Hepatic stellate cell (primary cell): ENCODE data around the gene RSPH3.
"Not testable (repeated sequence)": the region's sequence is repeated elsewhere in the genome, so short reads cannot be mapped to it uniquely, and the experiment has no call there.

Source experiments
- DNase-seq: peaks from one replicate; pipeline ENCODE4 v3.0.0; 2011; ENCODE audit warnings: low spot score

RSPH3 gene

DNA sequence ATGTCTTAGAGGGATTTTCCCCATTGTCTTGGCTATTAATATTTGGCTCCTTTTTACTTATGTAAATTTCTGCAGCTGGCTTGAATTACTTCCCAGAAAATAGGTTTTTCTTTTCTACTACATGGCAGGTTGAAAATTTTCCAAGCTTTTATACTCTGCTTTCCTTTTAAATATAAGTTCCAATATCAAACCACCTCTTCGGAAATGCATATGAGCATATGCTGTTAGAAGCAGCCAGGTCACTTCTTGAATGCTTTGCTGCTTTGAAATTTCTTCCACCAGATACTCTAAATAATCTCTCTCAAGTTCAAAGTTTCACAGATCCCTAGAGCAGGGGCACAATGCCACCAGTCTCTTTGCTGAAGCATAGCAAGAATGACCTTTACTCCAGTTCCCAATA is 25.2 kb upstream of the RSPH3 start:
- not testable (repeated sequence) for DNase-seq

DNA sequence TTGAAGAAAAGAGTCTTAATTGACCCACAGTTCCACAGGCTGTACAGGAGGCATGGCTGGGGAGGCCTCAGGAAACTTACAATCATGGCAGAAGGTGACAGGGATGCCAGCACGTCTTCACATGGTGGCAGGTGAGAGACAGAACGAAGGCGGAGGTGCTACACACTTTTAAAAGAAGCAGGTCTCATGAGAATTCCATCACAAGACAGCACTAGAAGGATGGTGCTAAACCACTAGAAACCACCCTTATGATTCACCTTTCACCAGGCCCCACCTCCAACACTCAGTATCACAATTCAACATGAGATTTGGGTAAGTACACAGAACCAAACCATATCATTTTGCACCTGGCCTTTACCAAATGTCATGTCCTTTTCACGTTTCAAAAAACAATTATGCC is 23.9 kb upstream of the RSPH3 start:
- DNase-seq, result no peak

DNA sequence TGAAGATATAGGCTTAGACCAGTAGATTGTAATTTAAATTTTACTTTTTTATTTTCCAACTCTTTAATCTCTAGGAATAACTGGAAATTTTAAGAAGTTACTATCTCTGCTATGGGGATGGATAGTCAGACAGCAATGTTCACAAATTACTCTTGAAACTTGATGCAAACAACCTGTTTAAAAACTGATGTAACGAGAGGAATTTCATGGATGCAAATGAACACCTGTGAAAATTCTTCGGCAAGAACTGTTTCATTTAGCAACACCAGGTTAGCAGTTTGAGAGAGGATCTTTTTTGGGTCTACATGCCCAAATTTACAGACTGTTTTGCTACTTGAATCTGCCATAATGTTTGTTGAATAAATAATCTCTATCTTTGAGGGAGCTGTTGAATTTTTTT is 20.0 kb upstream of the RSPH3 start:
- no peak for DNase-seq

DNA sequence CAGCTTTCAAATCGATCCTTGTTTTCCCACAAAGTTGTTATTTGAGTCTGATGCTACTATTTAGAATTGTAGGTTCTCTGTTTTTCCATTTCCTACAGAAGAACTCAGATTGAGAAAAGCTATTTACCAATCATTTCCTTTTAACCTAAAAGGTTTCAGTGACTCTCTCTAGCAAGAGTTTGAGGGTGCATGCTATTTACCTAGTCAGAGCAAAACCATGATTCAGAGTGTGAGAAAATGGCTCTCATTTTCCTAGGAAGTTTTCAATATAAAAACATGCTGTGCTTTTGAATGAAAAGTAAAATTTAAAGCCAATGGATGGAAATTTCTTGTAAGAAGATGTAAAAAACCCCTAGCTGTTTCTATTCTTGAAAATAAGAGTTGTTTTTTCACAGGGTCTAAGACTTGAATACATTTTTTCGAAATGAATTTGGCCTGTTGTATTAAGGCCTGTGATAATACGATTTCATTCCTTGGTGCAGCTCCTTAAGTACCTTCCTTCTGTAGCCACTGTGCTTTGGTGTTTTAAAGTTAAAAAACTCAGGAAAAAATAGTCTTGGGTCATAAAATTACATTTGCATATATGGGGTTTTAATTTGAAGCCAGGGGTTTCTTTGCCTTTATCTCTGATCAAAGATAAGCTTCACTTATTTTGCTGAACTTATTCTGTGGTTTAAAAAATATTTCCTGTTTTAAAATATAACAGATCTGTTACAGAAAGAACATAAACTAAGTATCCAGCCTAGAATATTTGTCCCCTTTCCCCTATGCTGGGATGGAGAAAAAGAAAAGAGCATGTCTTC is 18.0 kb upstream of the RSPH3 start:
- no peak for DNase-seq

DNA sequence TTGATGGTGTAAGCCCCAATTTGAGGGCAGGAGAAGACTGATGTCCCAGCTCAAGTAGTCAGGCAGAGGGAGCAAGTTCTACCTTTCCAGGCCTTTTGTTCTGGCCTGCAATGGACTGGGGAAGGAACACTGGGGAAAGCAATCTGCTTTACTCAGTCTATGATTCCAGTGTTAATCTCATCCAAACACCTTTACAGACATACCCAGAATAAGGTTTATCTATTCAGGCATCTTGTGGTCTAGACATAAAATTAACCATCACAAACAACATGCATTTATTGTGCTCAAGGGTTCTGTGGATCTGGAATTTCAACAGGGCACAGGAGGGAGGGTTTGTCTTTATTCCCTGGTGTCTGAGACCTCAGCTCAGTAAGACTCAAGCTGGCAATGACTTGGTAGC is 14.4 kb upstream of the RSPH3 start:
- DNase-seq, result no peak

GRCh38 chr6:159013229-159013628 is 13.2 kb upstream of the RSPH3 start:
- DNase-seq, result no peak

GRCh38 chr6:159012201-159012600 is 12.2 kb upstream of the RSPH3 start:
- peak; percentile 11 for DNase-seq

DNA sequence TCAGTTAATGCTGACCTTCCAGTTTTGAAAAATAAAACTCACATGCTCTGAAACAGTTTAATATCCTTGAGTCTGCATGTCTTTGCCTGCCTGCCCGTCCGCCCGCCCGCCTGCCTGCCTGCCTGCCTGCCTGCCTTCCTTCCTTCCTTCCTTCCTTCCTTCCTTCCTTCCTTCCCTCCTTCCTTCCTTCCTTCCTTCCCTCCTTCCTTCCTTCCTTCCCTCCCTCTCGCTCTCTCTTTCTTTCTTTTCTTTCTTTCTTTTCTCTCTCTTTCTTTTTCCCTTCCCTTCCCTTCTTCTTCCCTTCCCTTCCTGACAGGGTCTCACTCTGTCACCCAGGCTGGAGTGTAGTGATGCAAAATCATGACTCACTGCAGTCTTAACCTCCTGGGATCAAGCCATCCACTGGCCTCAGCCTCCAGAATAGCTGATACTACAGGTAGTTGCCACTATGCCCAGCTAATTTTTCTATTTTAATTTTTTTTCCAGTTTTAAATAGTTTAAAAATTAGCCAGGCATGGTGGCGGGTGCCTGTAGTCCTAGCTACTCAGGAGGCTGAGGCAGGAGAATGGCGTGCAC is 10.1 kb upstream of the RSPH3 start:
- DNase-seq, result not testable (repeated sequence)

DNA sequence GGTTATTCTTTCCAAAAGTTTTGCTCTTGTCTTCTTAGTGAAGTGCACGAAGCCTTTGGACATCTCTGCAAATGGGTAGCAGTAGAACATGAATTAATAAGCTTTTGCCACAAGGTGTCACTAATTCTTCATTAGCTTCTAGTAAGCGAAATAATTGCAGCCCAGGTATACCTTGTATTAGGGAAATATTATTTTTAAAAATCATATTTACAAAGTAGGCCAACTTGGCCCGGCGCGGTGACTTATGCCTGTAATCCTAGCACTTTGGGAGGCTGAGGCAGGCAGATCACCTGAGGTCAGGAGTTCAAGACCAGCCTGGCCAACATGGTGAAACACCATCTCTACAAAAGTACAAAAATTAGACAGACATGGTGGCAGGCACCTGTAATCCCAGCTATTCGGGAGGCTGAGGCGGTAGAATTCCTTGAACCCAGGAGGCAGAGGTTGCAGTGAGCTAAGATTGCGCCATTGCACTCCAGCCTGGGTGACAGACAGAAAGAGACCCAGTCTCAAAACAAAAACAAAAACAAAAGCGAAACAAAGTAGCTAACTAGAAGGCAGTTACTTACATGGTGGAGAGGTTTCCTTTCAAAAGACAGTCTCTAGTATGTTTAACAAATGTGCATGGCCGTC is 8.8 kb upstream of the RSPH3 start:
- peak; percentile 20 for DNase-seq

GRCh38 chr6:159007510-159007909 is 7.5 kb upstream of the RSPH3 start:
- no peak for DNase-seq

DNA sequence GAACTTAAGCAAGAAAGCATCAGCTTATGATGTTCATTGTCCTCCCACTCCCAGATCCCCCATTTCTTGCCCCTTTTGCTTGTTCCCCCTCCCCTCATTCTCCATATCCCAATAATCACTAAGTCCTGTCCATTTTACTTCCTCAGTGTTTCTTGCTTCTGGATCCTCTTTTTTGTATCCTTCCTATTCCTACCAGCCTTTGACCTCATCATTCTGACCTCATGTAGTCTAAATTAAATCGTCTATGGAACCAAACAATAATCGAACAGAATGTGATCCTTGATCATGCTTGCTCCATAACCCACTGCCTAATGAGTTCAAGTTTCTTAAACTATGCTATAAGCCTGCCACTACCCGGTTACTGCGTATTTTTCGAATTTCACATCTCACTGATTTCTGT is 5.4 kb upstream of the RSPH3 start:
- DNase-seq, result no peak

- DNase-seq, result no peak
Measured at GRCh38 chr6:159004592-159004991, 4.6 kb upstream of the RSPH3 start.

- DNase-seq, result no peak
Measured at GRCh38 chr6:159002432-159003155, 2.6 kb upstream of the RSPH3 start.

GRCh38 chr6:158999154-158999665 is 792 bp downstream of the RSPH3 start:
- no peak for DNase-seq

- no peak for DNase-seq
Measured at GRCh38 chr6:158996856-158997255, 3.1 kb downstream of the RSPH3 start.

- no peak for DNase-seq
Measured at GRCh38 chr6:158993639-158994038, 6.4 kb downstream of the RSPH3 start.

- no peak for DNase-seq
Measured at GRCh38 chr6:158991017-158991723, 8.8 kb downstream of the RSPH3 start.

GRCh38 chr6:158989711-158990110 is 10.3 kb downstream of the RSPH3 start:
- not testable (repeated sequence) for DNase-seq

- no peak for DNase-seq
Measured at GRCh38 chr6:158988477-158988876, 11.5 kb downstream of the RSPH3 start.

DNA sequence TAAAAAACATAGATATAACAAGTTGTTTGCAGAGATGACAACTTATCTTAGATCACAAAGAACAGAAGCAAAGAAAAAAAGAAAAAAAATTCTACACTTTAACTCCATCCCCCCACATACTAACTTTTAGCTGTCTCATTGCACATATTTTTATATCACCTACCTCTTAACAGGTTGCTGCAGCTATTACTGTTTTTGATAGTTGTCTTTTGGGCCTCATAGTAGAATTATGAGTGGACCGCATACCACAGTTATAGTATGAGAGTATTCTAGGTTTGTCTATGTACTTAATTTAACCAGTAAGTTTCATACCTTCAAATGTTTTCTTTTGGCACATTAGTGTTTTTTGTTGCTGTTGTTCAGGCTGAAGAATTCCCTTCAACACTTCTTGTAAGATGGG is 12.3 kb downstream of the RSPH3 start:
- DNase-seq, result no peak

DNA sequence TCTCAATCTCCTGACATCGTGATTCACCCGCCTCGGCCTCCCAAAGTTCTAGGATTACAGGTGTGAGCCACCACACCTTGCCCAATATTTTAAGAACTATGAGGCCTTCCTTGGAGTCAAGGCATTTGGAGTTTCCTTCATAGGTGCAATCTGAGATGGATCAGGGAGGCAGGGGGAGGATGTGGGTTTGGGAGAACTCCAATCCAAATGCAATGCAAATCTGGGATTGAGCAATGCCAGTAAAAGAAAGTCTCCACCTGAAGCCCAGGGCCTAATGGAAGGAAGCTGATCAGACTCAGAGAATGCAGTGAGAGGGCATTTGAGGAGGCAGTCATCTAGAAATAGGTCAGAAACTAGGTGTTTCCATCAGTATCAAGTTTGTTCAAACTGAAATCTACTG is 21.2 kb downstream of the RSPH3 start:
- no peak for DNase-seq

DNA sequence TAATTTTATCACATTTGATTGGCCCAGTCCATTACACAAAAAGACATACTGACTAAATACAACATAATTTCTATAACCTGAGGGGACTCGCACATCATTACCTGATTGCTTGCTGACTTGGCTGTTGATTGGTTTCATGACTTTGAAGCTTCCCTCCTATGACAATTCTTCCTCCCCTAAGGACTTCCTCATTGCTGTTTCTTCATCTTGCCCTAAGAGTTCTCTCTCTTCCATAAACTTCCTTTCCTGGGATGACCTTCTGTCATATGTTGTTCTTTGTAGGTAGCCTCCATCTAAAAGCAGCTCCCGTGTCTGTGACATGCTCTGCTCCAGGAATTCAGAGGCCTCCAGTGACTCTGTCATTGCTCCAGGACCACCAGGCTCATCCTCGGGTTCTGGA is 22.6 kb downstream of the RSPH3 start:
- DNase-seq, result no peak
